Ishikawa (cell line): ENCODE measurements around the gene RBMS3.

Source experiments
- CEBPB ChIP-seq: IDR thresholded peaks from 2 replicates; pipeline ENCODE4 v1.6.1; 2012
- CREB1 ChIP-seq: IDR thresholded peaks from 2 replicates; pipeline ENCODE4 v1.6.1; 2012; ENCODE audit warnings: low read depth
- EGR1 ChIP-seq: IDR thresholded peaks from 2 replicates; pipeline ENCODE4 v1.6.1; 2012
- EP300 ChIP-seq: IDR thresholded peaks from 2 replicates; pipeline ENCODE4 v1.6.1; 2012; ENCODE audit warnings: borderline replicate concordance
- FOXM1 ChIP-seq: IDR thresholded peaks from 2 replicates; pipeline ENCODE4 v1.6.1; 2012; ENCODE audit warnings: low read depth, borderline replicate concordance
- NFIC ChIP-seq: IDR thresholded peaks from 2 replicates; pipeline ENCODE4 v1.6.1; 2012
- RAD21 ChIP-seq: IDR thresholded peaks from 2 replicates; pipeline ENCODE4 v1.6.1; 2012; ENCODE audit warnings: low read depth
- TAF1 ChIP-seq: IDR thresholded peaks from 2 replicates; pipeline ENCODE4 v1.6.1; 2012; ENCODE audit warnings: low read depth, mild to moderate bottlenecking
- TCF12 ChIP-seq: IDR thresholded peaks from 2 replicates; pipeline ENCODE4 v1.6.1; 2012; ENCODE audit warnings: low read depth
- TEAD4 ChIP-seq: IDR thresholded peaks from 2 replicates; pipeline ENCODE4 v1.6.1; 2012
- YY1 ChIP-seq: IDR thresholded peaks from 2 replicates; pipeline ENCODE4 v1.6.1; 2012; ENCODE audit warnings: low read depth
- ZBTB7A ChIP-seq: IDR thresholded peaks from 2 replicates; pipeline ENCODE4 v1.6.1; 2012; ENCODE audit warnings: low read depth
- TF ChIP-seq, protein P1 (sequence below): IDR thresholded peaks from 2 replicates; pipeline ENCODE4 v1.6.1; 2012
- TF ChIP-seq, protein P2 (sequence below): IDR thresholded peaks from 2 replicates; pipeline ENCODE4 v1.6.1; 2012
- TF ChIP-seq, protein P3 (sequence below): IDR thresholded peaks from 2 replicates; pipeline ENCODE4 v1.6.1; 2012; ENCODE audit warnings: low read depth, mild to moderate bottlenecking

RBMS3 gene

DNA sequence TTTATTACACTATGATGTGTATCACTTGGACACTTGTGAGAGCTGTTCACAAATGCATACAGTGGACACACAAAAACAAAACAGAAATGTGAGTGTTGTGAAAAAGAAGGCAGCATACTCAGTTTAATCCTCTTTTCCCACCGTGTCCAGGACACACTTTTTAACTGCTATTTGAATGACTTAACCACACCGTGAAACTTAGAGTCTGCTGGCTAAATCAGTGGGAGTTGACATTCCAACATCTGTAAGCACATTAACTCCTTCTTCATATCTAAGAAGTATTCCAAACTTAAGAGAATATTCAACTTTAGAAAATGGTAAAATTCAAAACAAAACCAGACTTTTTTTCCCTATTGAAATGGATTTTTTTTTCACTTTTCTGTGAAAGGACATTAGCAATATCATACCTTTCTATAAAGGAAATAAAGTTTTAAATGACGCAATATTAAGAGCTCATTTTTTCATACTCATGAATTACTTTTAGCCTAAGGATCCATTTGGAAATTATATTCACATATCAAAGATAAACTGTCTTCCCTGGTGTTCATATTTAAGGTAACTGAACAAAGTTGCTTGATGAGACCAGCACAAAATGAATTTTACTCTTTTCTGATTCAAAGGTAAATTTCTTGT lies 316.6 kb downstream of the RBMS3 start:
- TF ChIP-seq TEAD4: no peak
- TF ChIP-seq EGR1: no peak
- no peak for TF ChIP-seq FOXM1
- TF ChIP-seq YY1: no peak
- no peak for TF ChIP-seq CEBPB
- TF ChIP-seq EP300: no peak
- no peak for TF ChIP-seq NFIC
- TF ChIP-seq TCF12: no peak
- TF ChIP-seq, protein P1, sequence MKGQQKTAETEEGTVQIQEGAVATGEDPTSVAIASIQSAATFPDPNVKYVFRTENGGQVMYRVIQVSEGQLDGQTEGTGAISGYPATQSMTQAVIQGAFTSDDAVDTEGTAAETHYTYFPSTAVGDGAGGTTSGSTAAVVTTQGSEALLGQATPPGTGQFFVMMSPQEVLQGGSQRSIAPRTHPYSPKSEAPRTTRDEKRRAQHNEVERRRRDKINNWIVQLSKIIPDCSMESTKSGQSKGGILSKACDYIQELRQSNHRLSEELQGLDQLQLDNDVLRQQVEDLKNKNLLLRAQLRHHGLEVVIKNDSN: no peak
- TF ChIP-seq RAD21: no peak
- no peak for TF ChIP-seq ZBTB7A
- TF ChIP-seq, protein P2, sequence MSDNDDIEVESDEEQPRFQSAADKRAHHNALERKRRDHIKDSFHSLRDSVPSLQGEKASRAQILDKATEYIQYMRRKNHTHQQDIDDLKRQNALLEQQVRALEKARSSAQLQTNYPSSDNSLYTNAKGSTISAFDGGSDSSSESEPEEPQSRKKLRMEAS: no peak
- TF ChIP-seq CREB1: no peak
- TF ChIP-seq TAF1: no peak
- TF ChIP-seq, protein P3, sequence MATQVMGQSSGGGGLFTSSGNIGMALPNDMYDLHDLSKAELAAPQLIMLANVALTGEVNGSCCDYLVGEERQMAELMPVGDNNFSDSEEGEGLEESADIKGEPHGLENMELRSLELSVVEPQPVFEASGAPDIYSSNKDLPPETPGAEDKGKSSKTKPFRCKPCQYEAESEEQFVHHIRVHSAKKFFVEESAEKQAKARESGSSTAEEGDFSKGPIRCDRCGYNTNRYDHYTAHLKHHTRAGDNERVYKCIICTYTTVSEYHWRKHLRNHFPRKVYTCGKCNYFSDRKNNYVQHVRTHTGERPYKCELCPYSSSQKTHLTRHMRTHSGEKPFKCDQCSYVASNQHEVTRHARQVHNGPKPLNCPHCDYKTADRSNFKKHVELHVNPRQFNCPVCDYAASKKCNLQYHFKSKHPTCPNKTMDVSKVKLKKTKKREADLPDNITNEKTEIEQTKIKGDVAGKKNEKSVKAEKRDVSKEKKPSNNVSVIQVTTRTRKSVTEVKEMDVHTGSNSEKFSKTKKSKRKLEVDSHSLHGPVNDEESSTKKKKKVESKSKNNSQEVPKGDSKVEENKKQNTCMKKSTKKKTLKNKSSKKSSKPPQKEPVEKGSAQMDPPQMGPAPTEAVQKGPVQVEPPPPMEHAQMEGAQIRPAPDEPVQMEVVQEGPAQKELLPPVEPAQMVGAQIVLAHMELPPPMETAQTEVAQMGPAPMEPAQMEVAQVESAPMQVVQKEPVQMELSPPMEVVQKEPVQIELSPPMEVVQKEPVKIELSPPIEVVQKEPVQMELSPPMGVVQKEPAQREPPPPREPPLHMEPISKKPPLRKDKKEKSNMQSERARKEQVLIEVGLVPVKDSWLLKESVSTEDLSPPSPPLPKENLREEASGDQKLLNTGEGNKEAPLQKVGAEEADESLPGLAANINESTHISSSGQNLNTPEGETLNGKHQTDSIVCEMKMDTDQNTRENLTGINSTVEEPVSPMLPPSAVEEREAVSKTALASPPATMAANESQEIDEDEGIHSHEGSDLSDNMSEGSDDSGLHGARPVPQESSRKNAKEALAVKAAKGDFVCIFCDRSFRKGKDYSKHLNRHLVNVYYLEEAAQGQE: no peak

GRCh38 chr3:29601861-29602585 lies 321.2 kb downstream of the RBMS3 start:
- TF ChIP-seq TCF12: no peak
- TF ChIP-seq TAF1: no peak
- TF ChIP-seq, protein P1: no peak
- TF ChIP-seq NFIC: no peak
- TF ChIP-seq, protein P3: no peak
- TF ChIP-seq RAD21: no peak

GRCh38 chr3:29605845-29606244 lies 325.0 kb downstream of the RBMS3 start:
- TF ChIP-seq, protein P1: no peak
- TF ChIP-seq, protein P3: no peak
- TF ChIP-seq ZBTB7A (no peak), FOXM1 (no peak), NFIC (no peak), TEAD4 (no peak), TCF12 (no peak), EP300 (no peak), CEBPB (no peak), TAF1 (no peak), CREB1 (no peak), RAD21 (no peak), EGR1 (no peak), YY1 (no peak)
- TF ChIP-seq, protein P2: no peak

DNA sequence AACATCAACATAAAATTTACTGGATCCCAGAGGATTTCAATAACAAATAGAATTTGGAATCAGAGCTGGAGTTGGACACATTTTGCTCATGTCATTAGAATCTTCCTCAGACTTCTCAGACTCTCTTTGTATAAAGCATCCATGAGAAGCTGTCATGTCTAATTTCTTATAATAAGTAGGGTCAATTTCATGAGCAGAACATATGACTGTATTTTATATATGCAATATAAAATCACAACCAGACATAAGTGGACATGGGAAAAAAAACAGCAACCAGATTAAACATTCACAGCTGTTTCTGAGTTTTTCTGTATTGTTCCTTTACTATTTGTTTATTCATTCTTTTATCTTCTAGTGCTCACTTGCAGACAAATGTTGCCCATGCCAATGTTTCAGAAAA lies 325.5 kb downstream of the RBMS3 start:
- no peak for TF ChIP-seq FOXM1
- TF ChIP-seq EP300: no peak
- no peak for TF ChIP-seq CEBPB
- TF ChIP-seq RAD21: no peak
- TF ChIP-seq YY1: no peak
- TF ChIP-seq EGR1: no peak
- no peak for TF ChIP-seq TCF12
- no peak for TF ChIP-seq TAF1
- TF ChIP-seq, protein P3: no peak
- no peak for TF ChIP-seq NFIC
- TF ChIP-seq ZBTB7A: no peak
- no peak for TF ChIP-seq TEAD4
